GM23248 (cell line): ENCODE results near the gene RNF152.

Experiments
- EZH2 ChIP-seq: fragments of 200-600 bp; sonication (generic); IDR thresholded peaks from 2 replicates; pipeline ENCODE4 v1.6.1; 2018; ENCODE audit warnings: antibody characterized with exemption, mild to moderate bottlenecking; ENCODE audit not compliant: insufficient read depth, poor library complexity, severe bottlenecking
- EZH2phosphoT487 ChIP-seq: fragments of 200-600 bp; sonication (generic); IDR thresholded peaks from 2 replicates; pipeline ENCODE4 v1.6.1; 2018; ENCODE audit warnings: antibody characterized with exemption, moderate library complexity, mild to moderate bottlenecking, low read depth; ENCODE audit not compliant: insufficient read depth

GRCh38 chr18:61821748-61822147 lies 71.1 kb downstream of the RNF152 start:
- TF ChIP-seq EZH2, result no peak
- TF ChIP-seq EZH2phosphoT487, result no peak
